Mesenchymal stem cell (in vitro differentiated cells and primary cell): ENCODE results near the gene WASL.

Source experiments
- DNase-seq: peaks from one replicate; pipeline ENCODE4 v3.0.0-alpha.2; 2013
- H2AFZ ChIP-seq: one replicate; pipeline ENCODE4 v1.6.1; 2013; ENCODE audit warnings: low read depth, mild to moderate bottlenecking, control low read depth, inconsistent platforms, low read length, moderate library complexity
- H2AK5ac ChIP-seq: 2 replicates; pipeline ENCODE4 v1.6.1; 2013; ENCODE audit warnings: low read length, moderate library complexity, mild to moderate bottlenecking, inconsistent platforms; ENCODE audit not compliant: severe bottlenecking
- H2BK120ac ChIP-seq: one replicate; pipeline ENCODE4 v1.6.1; 2013; ENCODE audit warnings: low read depth, mild to moderate bottlenecking, inconsistent platforms, low read length, moderate library complexity
- H2BK12ac ChIP-seq, 2 experiments: one replicate each; pipeline ENCODE4 v1.6.1; 2013; ENCODE audit warnings: inconsistent platforms in 2 of 2, low read length in 2 of 2, mild to moderate bottlenecking in 2 of 2, moderate library complexity in 2 of 2, control low read depth in 1 of 2
- H2BK15ac ChIP-seq: one replicate; pipeline ENCODE4 v1.6.1; 2013; ENCODE audit warnings: mild to moderate bottlenecking, low read depth, inconsistent platforms; ENCODE audit not compliant: poor library complexity, severe bottlenecking
- H2BK5ac ChIP-seq: 2 replicates; pipeline ENCODE4 v1.6.1; 2013; ENCODE audit warnings: low read depth, mild to moderate bottlenecking, low read length, control low read depth, inconsistent platforms; ENCODE audit not compliant: poor library complexity, severe bottlenecking
- H3K14ac ChIP-seq, 2 experiments: one replicate each; pipeline ENCODE4 v1.6.1; 2013; ENCODE audit warnings: inconsistent platforms in 2 of 2, low read length in 2 of 2, control low read depth in 1 of 2, mild to moderate bottlenecking in 1 of 2, moderate library complexity in 1 of 2
- H3K18ac ChIP-seq, 2 experiments: one replicate each; pipeline ENCODE4 v1.6.1; 2013; ENCODE audit warnings: inconsistent platforms in 2 of 2, low read length in 2 of 2, control low read depth in 1 of 2, low read depth in 1 of 2, mild to moderate bottlenecking in 1 of 2
- H3K23ac ChIP-seq, 2 experiments: one replicate each; pipeline ENCODE4 v1.6.1; 2013; ENCODE audit warnings: inconsistent platforms in 2 of 2, low read length in 2 of 2, mild to moderate bottlenecking in 2 of 2, moderate library complexity in 2 of 2, control low read depth in 1 of 2
- H3K27ac ChIP-seq: 2 replicates; pipeline ENCODE4 v1.5.1; 2013; ENCODE audit warnings: mild to moderate bottlenecking, moderate library complexity, low read length, control low read depth, inconsistent platforms; ENCODE audit not compliant: poor library complexity, severe bottlenecking
- H3K27me3 ChIP-seq, 2 experiments: 2 replicates each; pipeline versions ENCODE4 v1.6.1 to v1.7.0; 2013; ENCODE audit warnings: low read length in 2 of 2, mild to moderate bottlenecking in 2 of 2, moderate library complexity in 2 of 2, control low read depth in 1 of 2, inconsistent platforms in 1 of 2; ENCODE audit not compliant: control insufficient read depth in 1 of 2, insufficient read depth in 1 of 2
- H3K36me3 ChIP-seq, 2 experiments: 2 replicates each; pipeline versions ENCODE4 v1.6.1 to v1.7.0; 2013; ENCODE audit warnings: low read length in 2 of 2, control low read depth in 1 of 2, inconsistent platforms in 1 of 2, low read depth in 1 of 2, mild to moderate bottlenecking in 1 of 2; ENCODE audit not compliant: insufficient read depth in 2 of 2, control insufficient read depth in 1 of 2
- H3K4ac ChIP-seq, 2 experiments: one replicate each; pipeline ENCODE4 v1.6.1; 2013; ENCODE audit warnings: inconsistent platforms in 2 of 2, low read length in 2 of 2, mild to moderate bottlenecking in 2 of 2, moderate library complexity in 2 of 2, control low read depth in 1 of 2, low read depth in 1 of 2
- H3K4me1 ChIP-seq: 2 replicates; pipeline ENCODE4 v1.6.1; 2013; ENCODE audit warnings: low read depth, low read length, control low read depth; ENCODE audit not compliant: control insufficient read depth, insufficient read depth
- H3K4me2 ChIP-seq: 2 replicates; pipeline ENCODE4 v1.6.1; 2013; ENCODE audit warnings: low read length, mild to moderate bottlenecking, inconsistent platforms; ENCODE audit not compliant: poor library complexity, severe bottlenecking
- H3K4me3 ChIP-seq, 2 experiments: 2 replicates each; pipeline versions ENCODE4 v1.5.1 to v1.7.0; 2013; ENCODE audit warnings: low read length in 2 of 2, mild to moderate bottlenecking in 2 of 2, control low read depth in 1 of 2, low read depth in 1 of 2; ENCODE audit not compliant: insufficient read depth in 1 of 2
- H3K79me1 ChIP-seq: replicated peaks from 2 replicates; pipeline ENCODE4 v1.6.1; 2013; ENCODE audit warnings: mild to moderate bottlenecking, control low read depth, low read length, inconsistent platforms; ENCODE audit not compliant: poor library complexity, severe bottlenecking
- H3K9ac ChIP-seq: 2 replicates; pipeline ENCODE4 v1.7.0; 2013; ENCODE audit warnings: mild to moderate bottlenecking, low read length, moderate library complexity
- H3K9me3 ChIP-seq: 2 replicates; pipeline ENCODE4 v1.7.0; 2013; ENCODE audit warnings: mild to moderate bottlenecking, low read length; ENCODE audit not compliant: control insufficient read depth
- H4K8ac ChIP-seq: one replicate; pipeline ENCODE4 v1.6.1; 2013; ENCODE audit warnings: inconsistent platforms, mild to moderate bottlenecking, low read length, moderate library complexity
- H4K91ac ChIP-seq: one replicate; pipeline ENCODE4 v1.6.1; 2013; ENCODE audit warnings: mild to moderate bottlenecking, low read length, inconsistent platforms
- WGBS: methylation state at CpG from one replicate; pipeline ENCODE4 v1.1.7; 2013; ENCODE audit warnings: mixed read lengths; 5-methylcytosine and 5-hydroxymethylcytosine counted together

WASL gene

GRCh38 chr7:123692471-123692877 is 56.3 kb downstream of the WASL start:
- Histone ChIP-seq H3K9ac (no peak overlapping the region), H3K36me3 (peaks cover 10 to 83% of the 10 kb centered on the region in 2 experiments), H4K91ac (peak overlapping the region; percentile 50), H3K23ac (no peak overlapping the region), H3K27me3 (no peaks in the 10 kb centered on the region), H2BK5ac (no peak overlapping the region), H3K4me1 (peaks cover 1% of the 10 kb centered on the region), H3K79me1 (peaks cover 10% of the 10 kb centered on the region), H2BK120ac (no peak overlapping the region), H2AFZ (no peak overlapping the region), H3K18ac (no peak overlapping the region), H2BK12ac (no peak overlapping the region), H2BK15ac (no peak overlapping the region), H3K4me2 (no peak overlapping the region), H2AK5ac (no peak overlapping the region), H3K4me3 (no peak overlapping the region), H3K27ac (no peak overlapping the region), H3K14ac (no peak overlapping the region), H3K4ac (no peak overlapping the region), H4K8ac (peak overlapping the region; percentile 5), H3K9me3 (no peaks in the 10 kb centered on the region)
- WGBS = over 99% methylated on average over 6 of the region's 6 CpGs
- no peak for DNase-seq

GRCh38 chr7:123690550-123690949 is 58.3 kb downstream of the WASL start:
- Histone ChIP-seq H3K4me3 (no peak overlapping the region), H2AFZ (no peak overlapping the region), H3K9me3 (no peaks in the 10 kb centered on the region), H3K27ac (no peak overlapping the region), H3K4ac (no peak overlapping the region), H2AK5ac (no peak overlapping the region), H3K27me3 (no peaks in the 10 kb centered on the region), H4K8ac (no peak overlapping the region), H3K36me3 (peaks cover 10 to 86% of the 10 kb centered on the region in 2 experiments), H3K79me1 (peaks cover 12% of the 10 kb centered on the region), H4K91ac (no peak overlapping the region), H3K4me2 (no peak overlapping the region), H3K9ac (no peak overlapping the region), H2BK120ac (no peak overlapping the region), H3K4me1 (peaks cover 1% of the 10 kb centered on the region), H2BK5ac (no peak overlapping the region), H3K14ac (no peak overlapping the region), H2BK15ac (no peak overlapping the region), H3K23ac (no peak overlapping the region), H3K18ac (no peak overlapping the region), H2BK12ac (no peak overlapping the region)
- DNase-seq = no peak
- WGBS = 100% methylated on average over 1 of the region's 2 CpGs

- Histone ChIP-seq H3K27ac (no peak overlapping the region), H3K18ac (no peak overlapping the region), H2BK15ac (no peak overlapping the region), H3K4me3 (no peak overlapping the region), H3K14ac (no peak overlapping the region), H2BK12ac (no peak overlapping the region), H3K9ac (no peak overlapping the region), H3K23ac (no peak overlapping the region), H3K9me3 (no peaks in the 10 kb centered on the region), H3K4me1 (peaks cover 1% of the 10 kb centered on the region), H3K36me3 (peaks cover 10 to 87% of the 10 kb centered on the region in 2 experiments), H3K27me3 (no peaks in the 10 kb centered on the region), H2AFZ (no peak overlapping the region), H3K4me2 (no peak overlapping the region), H4K91ac (no peak overlapping the region), H2AK5ac (no peak overlapping the region), H2BK5ac (no peak overlapping the region), H2BK120ac (no peak overlapping the region), H4K8ac (no peak overlapping the region), H3K79me1 (peaks cover 12% of the 10 kb centered on the region), H3K4ac (no peak overlapping the region)
- WGBS = 100% methylated on average over 1 of the region's 3 CpGs
- no peak for DNase-seq
Measured at GRCh38 chr7:123689250-123689649, 59.6 kb downstream of the WASL start.

GRCh38 chr7:123687727-123688126 is 61.1 kb downstream of the WASL start:
- no peak overlapping the region for H2BK12ac ChIP-seq
- H4K8ac ChIP-seq = no peak overlapping the region
- no peak overlapping the region for H2AK5ac ChIP-seq
- no peaks in the 10 kb centered on the region for H3K27me3 ChIP-seq
- peaks cover 9 to 84% of the 10 kb centered on the region in 2 experiments for H3K36me3 ChIP-seq
- no peaks in the 10 kb centered on the region for H3K9me3 ChIP-seq
- no peak for DNase-seq
- no peak overlapping the region for H3K23ac ChIP-seq
- H2BK120ac ChIP-seq = no peak overlapping the region
- H3K27ac ChIP-seq = no peak overlapping the region
- H2BK5ac ChIP-seq = no peak overlapping the region
- H3K4me3 ChIP-seq = no peak overlapping the region
- H3K4me2 ChIP-seq = no peak overlapping the region
- H2AFZ ChIP-seq = no peak overlapping the region
- no peak overlapping the region for H3K18ac ChIP-seq
- H3K79me1 ChIP-seq = peaks cover 9% of the 10 kb centered on the region
- H3K9ac ChIP-seq = no peak overlapping the region
- WGBS = no CpG with 5 or more reads among the region's 1 CpG
- H4K91ac ChIP-seq = no peak overlapping the region
- H3K4ac ChIP-seq = no peak overlapping the region
- H3K4me1 ChIP-seq = peaks cover 1% of the 10 kb centered on the region
- no peak overlapping the region for H3K14ac ChIP-seq
- no peak overlapping the region for H2BK15ac ChIP-seq
